Right ventricle myocardium superior (tissue), 1 donor: Measurements from ENCODE around the gene ICE2. TPM values are rescaled to one million over a fixed set of nuclear protein-coding genes. Genes with fewer than 3 reads are reported as not detected.

Experiments
- ATAC-seq: fragments of 200-7000 bp; cut with Tn5 transposase; one replicate; pipeline ENCODE4 v1.9.1; 2020; ENCODE audit warnings: mild to moderate bottlenecking; ENCODE audit not compliant: poor library complexity
- DNase-seq: peaks from one replicate; pipeline ENCODE4 v3.0.0-alpha.2; 2020
- intact Hi-C: fragments of 100-400 bp; cut with DNase I; formaldehyde crosslinking; loops from one replicate; pipeline ENCODE4 v1.11.2; 2022
- total RNA-seq: library from RNA; stranded (reverse); fragmentation: NEBNext Ultra II Directional; extraction: Animal tissue kit (Norgen Biotek cat#: 25700); gene quantifications from one replicate; pipeline ENCODE4 v1.2.1, GENCODE V29; 2021
- donor health status: DM: no; HTN: yes; CAD: no; lungs with severe emphysema.

The ICE2 gene
- total RNA-seq, 1 donor from 2014 or later, result 24.6 TPM

- ATAC-seq, result peak; percentile 87
- DNase-seq, result no peak
- intact Hi-C loops, result loop anchor here (5.0 kb wide), 1 partner anchor 1324 kb away; no protein-coding TSS in a partner anchor
Measured at GRCh38 chr15:60507596-60508424, 28.9 kb upstream of the ICE2 start.

- intact Hi-C loops, result no loop called here
- no peak for ATAC-seq
- DNase-seq, result no peak
Measured at GRCh38 chr15:60496853-60497252, 17.9 kb upstream of the ICE2 start.

- intact Hi-C loops, result no loop called here
- DNase-seq, result no peak
- no peak for ATAC-seq
Measured at GRCh38 chr15:60494108-60494507, 15.2 kb upstream of the ICE2 start.

GRCh38 chr15:60493166-60493565 is 14.2 kb upstream of the ICE2 start:
- intact Hi-C loops, result no loop called here
- no peak for DNase-seq
- no peak for ATAC-seq

- intact Hi-C loops, result no loop called here
- ATAC-seq (no peak), DNase-seq (no peak)
Measured at GRCh38 chr15:60486742-60487141, 7.8 kb upstream of the ICE2 start.

GRCh38 chr15:60485365-60486055 is 6.6 kb upstream of the ICE2 start:
- intact Hi-C loops, result no loop called here
- no peak for ATAC-seq
- DNase-seq, result no peak

GRCh38 chr15:60483042-60483441 is 4.1 kb upstream of the ICE2 start:
- ATAC-seq, result no peak

GRCh38 chr15:60480888-60481287 is 1.9 kb upstream of the ICE2 start:
- intact Hi-C loops, result no loop called here
- no peak for DNase-seq
- ATAC-seq, result no peak

More at GRCh38 chr15:60483042-60483441, 4.1 kb upstream of the ICE2 start:
- DNase-seq, result no peak
- intact Hi-C loops, result no loop called here

- no peak for ATAC-seq
- DNase-seq, result no peak
- intact Hi-C loops, result no loop called here
Measured at GRCh38 chr15:60480149-60480548, 1.2 kb upstream of the ICE2 start.

- no peak for DNase-seq
- intact Hi-C loops, result no loop called here
- ATAC-seq, result peak; percentile 3
Measured at GRCh38 chr15:60479361-60480110, 594 bp upstream of the ICE2 start.

- ATAC-seq, result peak; percentile 43
- intact Hi-C loops, result no loop called here
- no peak for DNase-seq
Measured at GRCh38 chr15:60477916-60478565, 901 bp downstream of the ICE2 start.

- intact Hi-C loops, result no loop called here
- DNase-seq (no peak), ATAC-seq (no peak)
Measured at GRCh38 chr15:60477164-60477563, 1.8 kb downstream of the ICE2 start.

GRCh38 chr15:60476713-60477112 is 2.2 kb downstream of the ICE2 start:
- DNase-seq (no peak), ATAC-seq (no peak)
- intact Hi-C loops, result no loop called here

GRCh38 chr15:60473135-60473534 is 5.8 kb downstream of the ICE2 start:
- intact Hi-C loops, result no loop called here
- DNase-seq, result no peak
- no peak for ATAC-seq

GRCh38 chr15:60471314-60471713 is 7.6 kb downstream of the ICE2 start:
- DNase-seq (no peak), ATAC-seq (no peak)
- intact Hi-C loops, result no loop called here

- intact Hi-C loops, result no loop called here
- no peak for DNase-seq
- ATAC-seq, result no peak
Measured at GRCh38 chr15:60469893-60470641, 8.9 kb downstream of the ICE2 start.

- ATAC-seq (no peak), DNase-seq (no peak)
- intact Hi-C loops, result no loop called here
Measured at GRCh38 chr15:60464836-60465630, 13.9 kb downstream of the ICE2 start.

- DNase-seq (no peak), ATAC-seq (no peak)
- intact Hi-C loops, result no loop called here
Measured at GRCh38 chr15:60462027-60462426, 16.9 kb downstream of the ICE2 start.
